Activated naive CD8-positive, alpha-beta T cell treated with anti-CD3 and anti-CD28 coated beads, Interleukin-2, amount 10 ng/mL, durations not matched to agents 7 days and 5 days (primary cell): ENCODE measurements around the gene ZNF431. TPM values are rescaled to one million over a fixed set of nuclear protein-coding genes. Genes with fewer than 3 reads are reported as not detected.
"Not testable (repeated sequence)": the region's sequence is repeated elsewhere in the genome, so short reads cannot be mapped to it uniquely, and the experiment has no call there.

Experiments used
- ATAC-seq: fragments of 150-1000 bp; cut with Tn5 transposase; one replicate; pipeline ENCODE4 v1.10.0; 2021; ENCODE audit warnings: low read depth, moderate library complexity
- POLR2A ChIA-PET: fragments of 350-600 bp; sonication (Branson Sonifier 250); formaldehyde crosslinking; loops from one replicate; lab custom pipeline; 2021; ENCODE audit warnings: antibody characterized with exemption; lab: Charles Lee
- DNase-seq: peaks from one replicate; pipeline ENCODE4 v3.0.0; 2021
- H3K27ac Mint-ChIP-seq: one replicate; pipeline ENCODE4 v1.8.0; 2022; ENCODE audit warnings: mild to moderate bottlenecking, mixed read lengths
- H3K27me3 Mint-ChIP-seq: one replicate; pipeline ENCODE4 v1.8.0; 2022; ENCODE audit warnings: mild to moderate bottlenecking, moderate library complexity, mixed read lengths
- H3K36me3 Mint-ChIP-seq: one replicate; pipeline ENCODE4 v1.8.0; 2021; ENCODE audit warnings: mild to moderate bottlenecking, mixed read lengths
- H3K4me1 Mint-ChIP-seq: one replicate; pipeline ENCODE4 v1.8.0; 2021; ENCODE audit warnings: mixed read lengths
- H3K4me3 Mint-ChIP-seq: one replicate; pipeline ENCODE4 v1.8.0; 2022; ENCODE audit warnings: mild to moderate bottlenecking, moderate library complexity, mixed read lengths
- H3K9me3 Mint-ChIP-seq: one replicate; pipeline ENCODE4 v1.8.0; 2021; ENCODE audit warnings: mixed read lengths
- total RNA-seq, 2 experiments: library from RNA; stranded (reverse); gene quantifications; one replicate each; pipeline ENCODE4 v1.2.3, GENCODE V29; 2021

Gene ZNF431
- total RNA-seq, 2 experiments from 2014 or later, result 21.5 to 28.2 TPM

GRCh38 chr19:21128901-21129698, 12.7 kb upstream of the ZNF431 start:
- no peak for DNase-seq
- Mint-ChIP-seq H3K27me3 (no peaks in the 10 kb centered on the region), H3K4me1 (peaks cover 1% of the 10 kb centered on the region), H3K27ac (no peak overlapping the region), H3K4me3 (no peak overlapping the region), H3K9me3 (peaks cover 19% of the 10 kb centered on the region), H3K36me3 (peaks cover 20% of the 10 kb centered on the region)
- POLR2A ChIA-PET, result no interaction called here
- no peak for ATAC-seq

GRCh38 chr19:21130097-21130775, 11.6 kb upstream of the ZNF431 start:
- H3K27me3 Mint-ChIP-seq, result no peaks in the 10 kb centered on the region
- ATAC-seq, result no peak
- no peak for DNase-seq
- H3K4me3 Mint-ChIP-seq, result no peak overlapping the region
- H3K36me3 Mint-ChIP-seq, result peaks cover 17% of the 10 kb centered on the region
- POLR2A ChIA-PET, result interaction anchor here (0.6 kb wide), 1 partner anchor 939 kb away, joined by 3 read pairs; no protein-coding TSS in a partner anchor
- peaks cover 23% of the 10 kb centered on the region for H3K9me3 Mint-ChIP-seq
- no peak overlapping the region for H3K27ac Mint-ChIP-seq
- H3K4me1 Mint-ChIP-seq, result peaks cover 7% of the 10 kb centered on the region

- H3K4me3 Mint-ChIP-seq, result no peak overlapping the region
- DNase-seq (no peak), ATAC-seq (no peak)
- peaks cover 7% of the 10 kb centered on the region for H3K4me1 Mint-ChIP-seq
- peaks cover 4% of the 10 kb centered on the region for H3K36me3 Mint-ChIP-seq
- H3K9me3 Mint-ChIP-seq, result peaks cover 14% of the 10 kb centered on the region
- no peaks in the 10 kb centered on the region for H3K27me3 Mint-ChIP-seq
- H3K27ac Mint-ChIP-seq, result no peak overlapping the region
- POLR2A ChIA-PET, result no interaction called here
These were observed 8.2 kb upstream of the ZNF431 start for GRCh38 chr19:21133633-21134032.

- Mint-ChIP-seq H3K4me1 (peaks cover 7% of the 10 kb centered on the region), H3K27me3 (no peaks in the 10 kb centered on the region), H3K27ac (no peak overlapping the region), H3K4me3 (no peak overlapping the region), H3K9me3 (peaks cover 18% of the 10 kb centered on the region), H3K36me3 (peaks cover 4% of the 10 kb centered on the region)
- DNase-seq (no peak), ATAC-seq (no peak)
- POLR2A ChIA-PET, result no interaction called here
These were observed 6.9 kb upstream of the ZNF431 start for GRCh38 chr19:21134934-21135366.

GRCh38 chr19:21135433-21135832, 6.4 kb upstream of the ZNF431 start:
- H3K27ac Mint-ChIP-seq, result no peak overlapping the region
- H3K4me1 Mint-ChIP-seq, result peaks cover 7% of the 10 kb centered on the region
- POLR2A ChIA-PET, result no interaction called here
- peaks cover 6% of the 10 kb centered on the region for H3K36me3 Mint-ChIP-seq
- H3K9me3 Mint-ChIP-seq, result peaks cover 15% of the 10 kb centered on the region
- ATAC-seq, result no peak
- DNase-seq, result no peak
- no peaks in the 10 kb centered on the region for H3K27me3 Mint-ChIP-seq
- H3K4me3 Mint-ChIP-seq, result no peak overlapping the region

GRCh38 chr19:21138130-21138529, 3.7 kb upstream of the ZNF431 start:
- H3K4me1 Mint-ChIP-seq, result peaks cover 15% of the 10 kb centered on the region
- DNase-seq (no peak), ATAC-seq (no peak)
- POLR2A ChIA-PET, result no interaction called here
- no peaks in the 10 kb centered on the region for H3K27me3 Mint-ChIP-seq
- peaks cover 14% of the 10 kb centered on the region for H3K9me3 Mint-ChIP-seq
- no peak overlapping the region for H3K4me3 Mint-ChIP-seq
- H3K27ac Mint-ChIP-seq, result no peak overlapping the region
- H3K36me3 Mint-ChIP-seq, result peaks cover 16% of the 10 kb centered on the region

- not testable (repeated sequence) for H3K4me3 Mint-ChIP-seq, DNase-seq, ATAC-seq, H3K27ac Mint-ChIP-seq, H3K27me3 Mint-ChIP-seq, H3K9me3 Mint-ChIP-seq
- Mint-ChIP-seq H3K36me3 (peaks cover 43% of the 10 kb centered on the region), H3K4me1 (peaks cover 15% of the 10 kb centered on the region)
- POLR2A ChIA-PET, result interaction anchor here (0.6 to 2.7 kb wide), 8 partner anchors 34 to 717 kb away, joined by 3 to 19 read pairs (median 10); partner anchors contain the start of genes ZNF430, ZNF66, ZNF714 and ZNF85
These were observed 834 bp upstream of the ZNF431 start for GRCh38 chr19:21141006-21141405.

GRCh38 chr19:21143428-21143827, 1.6 kb downstream of the ZNF431 start:
- Mint-ChIP-seq H3K36me3 (peaks cover 64% of the 10 kb centered on the region), H3K27ac (peak overlapping the region; percentile 42), H3K4me3 (peak overlapping the region; percentile 47), H3K4me1 (peaks cover 16% of the 10 kb centered on the region), H3K9me3 (peaks cover 19% of the 10 kb centered on the region), H3K27me3 (no peaks in the 10 kb centered on the region)
- DNase-seq (no peak), ATAC-seq (no peak)
- POLR2A ChIA-PET, result interaction anchor here (1.0 to 2.7 kb wide), 2 partner anchors 58 to 144 kb away, joined by 3 to 16 read pairs; no protein-coding TSS in a partner anchor

GRCh38 chr19:21143854-21144253, 2.0 kb downstream of the ZNF431 start:
- Mint-ChIP-seq H3K4me1 (peaks cover 16% of the 10 kb centered on the region), H3K36me3 (peaks cover 68% of the 10 kb centered on the region), H3K27me3 (no peaks in the 10 kb centered on the region), H3K27ac (no peak overlapping the region), H3K9me3 (peaks cover 21% of the 10 kb centered on the region), H3K4me3 (no peak overlapping the region)
- no peak for DNase-seq
- POLR2A ChIA-PET, result interaction anchor here (0.6 to 2.7 kb wide), 2 partner anchors 95 to 144 kb away, joined by 3 to 16 read pairs; no protein-coding TSS in a partner anchor
- ATAC-seq, result no peak

GRCh38 chr19:21147540-21147939, 5.7 kb downstream of the ZNF431 start:
- peaks cover 21% of the 10 kb centered on the region for H3K9me3 Mint-ChIP-seq
- no peak for DNase-seq
- no peaks in the 10 kb centered on the region for H3K27me3 Mint-ChIP-seq
- no peak overlapping the region for H3K27ac Mint-ChIP-seq
- H3K4me3 Mint-ChIP-seq, result no peak overlapping the region
- H3K4me1 Mint-ChIP-seq, result peaks cover 22% of the 10 kb centered on the region
- POLR2A ChIA-PET, result interaction anchor here (0.6 kb wide), 1 partner anchor 86 kb away, joined by 5 read pairs; no protein-coding TSS in a partner anchor
- H3K36me3 Mint-ChIP-seq, result peaks cover 94% of the 10 kb centered on the region
- no peak for ATAC-seq

GRCh38 chr19:21148681-21149080, 6.8 kb downstream of the ZNF431 start:
- H3K4me1 Mint-ChIP-seq, result peaks cover 12% of the 10 kb centered on the region
- POLR2A ChIA-PET, result no interaction called here
- DNase-seq (no peak), ATAC-seq (no peak)
- no peaks in the 10 kb centered on the region for H3K27me3 Mint-ChIP-seq
- H3K9me3 Mint-ChIP-seq, result peaks cover 21% of the 10 kb centered on the region
- H3K27ac Mint-ChIP-seq, result no peak overlapping the region
- no peak overlapping the region for H3K4me3 Mint-ChIP-seq
- H3K36me3 Mint-ChIP-seq, result peaks cover 97% of the 10 kb centered on the region

GRCh38 chr19:21149877-21150276, 8.0 kb downstream of the ZNF431 start:
- no peak for DNase-seq
- POLR2A ChIA-PET, result interaction anchor here (0.8 kb wide), 1 partner anchor 8 kb away, joined by 3 read pairs; the partner anchor contains the start of gene ZNF431
- Mint-ChIP-seq H3K4me3 (no peak overlapping the region), H3K9me3 (peaks cover 21% of the 10 kb centered on the region), H3K4me1 (peaks cover 11% of the 10 kb centered on the region), H3K36me3 (peaks cover 92% of the 10 kb centered on the region), H3K27me3 (no peaks in the 10 kb centered on the region), H3K27ac (no peak overlapping the region)
- no peak for ATAC-seq

GRCh38 chr19:21151460-21151859, 9.6 kb downstream of the ZNF431 start:
- DNase-seq, result no peak
- no peak for ATAC-seq
- Mint-ChIP-seq H3K4me3 (no peak overlapping the region), H3K4me1 (peaks cover 11% of the 10 kb centered on the region), H3K9me3 (peaks cover 30% of the 10 kb centered on the region), H3K27ac (no peak overlapping the region), H3K36me3 (peaks cover 92% of the 10 kb centered on the region), H3K27me3 (no peaks in the 10 kb centered on the region)
- POLR2A ChIA-PET, result interaction anchor here (1.2 to 1.3 kb wide), 2 partner anchors 10 to 61 kb away, joined by 4 read pairs; partner anchors contain the start of gene ZNF431
